GM12878 (cell line): ENCODE measurements around the gene RMI2. TPM values are rescaled to one million over a fixed set of nuclear protein-coding genes. Genes with fewer than 3 reads are reported as not detected.

ENCODE experiments used
- ATAC-seq: fragments of 200-7000 bp; cut with Tn5 transposase; 3 replicates; pipeline ENCODE4 v1.9.1; 2020; ENCODE audit warnings: mild to moderate bottlenecking, moderate library complexity
- BruUV-seq: library from RNA; stranded (reverse); fragments of 400-500 nt; replicated peaks from 2 replicates; lab custom pipeline; 2021; lab: Mats Ljungman, UMichigan
- CTCF ChIA-PET: fragments of 300-600 bp; sonication (Branson Sonifier 250); formaldehyde crosslinking; extraction: SDS; loops from one replicate; lab custom pipeline; 2021; ENCODE audit warnings: inconsistent platforms; lab: Yijun Ruan, JAX
- POLR2A ChIA-PET: fragments of 350-600 bp; formaldehyde crosslinking; extraction: SDS; loops from one replicate; lab custom pipeline; 2021; ENCODE audit warnings: inconsistent platforms; lab: Charles Lee
- RAD21 ChIA-PET: fragments of 300-600 bp; sonication (Branson Sonifier 250); formaldehyde crosslinking; loops from one replicate; lab custom pipeline; 2023; ENCODE audit warnings: antibody characterized with exemption; ENCODE audit not compliant: unreplicated experiment; lab: Charles Lee
- SMC1A ChIA-PET: fragments of 300-600 bp; sonication (Branson Sonifier 250); formaldehyde crosslinking; loops from one replicate; lab custom pipeline; 2023; ENCODE audit not compliant: unreplicated experiment, uncharacterized antibody; lab: Charles Lee
- DNase-seq: peaks from one replicate; pipeline ENCODE4 v3.0.0-alpha.2; 2011; ENCODE audit warnings: low read depth, low spot score
- FAIRE-seq: peaks from 3 replicates; lab custom pipeline; 2011; peaks lifted over from hg19 to GRCh38; lab: Jason Lieb, UNC
- H2AFZ ChIP-seq: 2 replicates; pipeline ENCODE4 v1.6.0; 2011; ENCODE audit warnings: low read depth, low read length, control low read depth; ENCODE audit not compliant: control insufficient read depth
- H3K27ac ChIP-seq: 2 replicates; pipeline ENCODE4 v1.5.1; 2011; ENCODE audit warnings: control low read depth; ENCODE audit not compliant: control insufficient read depth, insufficient read depth
- H3K27me3 ChIP-seq, 2 experiments: replicated peaks in 1 of 2; 2 replicates each; pipeline versions ENCODE4 v1.6.0 to v1.6.1; 2011; ENCODE audit warnings: low read length in 1 of 2; ENCODE audit not compliant: control insufficient read depth in 2 of 2, insufficient read depth in 2 of 2
- H3K36me3 ChIP-seq, 2 experiments: 2 replicates each; pipeline ENCODE4 v1.5.1; 2011; ENCODE audit warnings: low read length in 1 of 2; ENCODE audit not compliant: control insufficient read depth in 2 of 2, insufficient read depth in 2 of 2
- H3K4me1 ChIP-seq: 2 replicates; pipeline ENCODE4 v1.6.1; 2011; ENCODE audit warnings: mild to moderate bottlenecking, low read length, moderate library complexity, mixed read lengths; ENCODE audit not compliant: control insufficient read depth, insufficient read depth
- H3K4me2 ChIP-seq: 2 replicates; pipeline ENCODE4 v1.6.0; 2011; ENCODE audit warnings: control low read depth; ENCODE audit not compliant: control insufficient read depth, insufficient read depth
- H3K4me3 ChIP-seq: fragments of 200-600 bp; sonication (generic); 2 replicates; pipeline ENCODE4 v1.5.1; 2016
- H3K79me2 ChIP-seq: 2 replicates; pipeline ENCODE4 v1.6.0; 2011; ENCODE audit warnings: low read length; ENCODE audit not compliant: control insufficient read depth, insufficient read depth
- H3K9ac ChIP-seq: 2 replicates; pipeline ENCODE4 v1.8.0; 2011; ENCODE audit warnings: low read length, control low read depth, mixed read lengths; ENCODE audit not compliant: control insufficient read depth, insufficient read depth
- H3K9me3 ChIP-seq: replicated peaks from 3 replicates; pipeline ENCODE4 v1.5.1; 2011; ENCODE audit warnings: mild to moderate bottlenecking, low read length; ENCODE audit not compliant: control insufficient read depth, insufficient read depth
- H4K20me1 ChIP-seq: 2 replicates; pipeline ENCODE4 v1.6.0; 2011; ENCODE audit not compliant: control insufficient read depth, insufficient read depth
- BCL11A ChIP-seq: IDR thresholded peaks from 2 replicates; pipeline ENCODE4 v1.6.1; 2011; ENCODE audit warnings: low read depth, low read length
- BHLHE40 ChIP-seq, 2 experiments: fragments of 450-650 bp in 1 of 2; IDR thresholded peaks; 2 replicates each; pipeline ENCODE4 v1.6.1; 2011 to 2017; ENCODE audit warnings: low read depth in 2 of 2, borderline replicate concordance in 1 of 2, improper control_type of control experiment in 1 of 2, low read length in 1 of 2, mild to moderate bottlenecking in 1 of 2
- CBFB ChIP-seq: IDR thresholded peaks from 2 replicates; pipeline ENCODE4 v1.6.1; 2016; ENCODE audit warnings: antibody characterized with exemption, low read depth
- ESRRA ChIP-seq: IDR thresholded peaks from 2 replicates; pipeline ENCODE4 v1.6.1; 2012; ENCODE audit warnings: mild to moderate bottlenecking, low read length, improper control_type of control experiment
- GATAD2B ChIP-seq: fragments of 450-650 bp; conservative IDR thresholded peaks from 2 replicates; pipeline ENCODE4 v1.6.1; 2017; ENCODE audit warnings: low read depth, mild to moderate bottlenecking, moderate library complexity
- RAD21 ChIP-seq: IDR thresholded peaks from 2 replicates; pipeline ENCODE4 v1.6.1; 2011; ENCODE audit warnings: mild to moderate bottlenecking, low read depth, low read length, moderate library complexity; ENCODE audit not compliant: insufficient read depth
- RELA ChIP-seq: fragments of 450-650 bp; IDR thresholded peaks from 2 replicates; pipeline ENCODE4 v1.8.0; 2014; ENCODE audit warnings: borderline replicate concordance; ENCODE audit not compliant: partially characterized antibody
- RFX5 ChIP-seq: IDR thresholded peaks from 2 replicates; pipeline ENCODE4 v1.6.1; 2011; ENCODE audit warnings: low read depth, low read length, improper control_type of control experiment
- SIX5 ChIP-seq: IDR thresholded peaks from 2 replicates; pipeline ENCODE4 v1.6.1; 2011; ENCODE audit warnings: mild to moderate bottlenecking, low read depth, low read length, moderate library complexity; ENCODE audit not compliant: severe bottlenecking
- SMAD1 ChIP-seq: fragments of 450-650 bp; IDR thresholded peaks from 2 replicates; pipeline ENCODE4 v1.6.1; 2018; ENCODE audit warnings: mild to moderate bottlenecking, low read depth; ENCODE audit not compliant: partially characterized antibody
- TBL1XR1 ChIP-seq: IDR thresholded peaks from 2 replicates; pipeline ENCODE4 v1.6.1; 2012; ENCODE audit warnings: low read depth, low read length, improper control_type of control experiment
- WGBS: methylation state at CpG from one replicate; pipeline ENCODE4 v1.1.6; 2016; ENCODE audit warnings: low lambda C conversion rate; ENCODE audit not compliant: insufficient replicate concordance, insufficient coverage; ENCODE audit errors: missing lambda C conversion rate; 5-methylcytosine and 5-hydroxymethylcytosine counted together
- in situ Hi-C: fragments of 300-500 bp; cut with MboI; formaldehyde crosslinking; loops from 9 replicates; pipeline ENCODE4 v1.14.3; 2018; ENCODE audit warnings: mixed read lengths
- intact Hi-C: fragments of 100-400 bp; cut with micrococcal nuclease; formaldehyde crosslinking; loops from one replicate; pipeline ENCODE4 v1.14.2; 2022; ENCODE audit not compliant: unreplicated experiment
- polyA plus RNA-seq, 11 experiments: library from polyadenylated mRNA; depleted of rRNA in 4 of 11; unstranded in 6 of 11; stranded (reverse) in 5 of 11; fragments of >200 nt; fragmentation: Nextera tagmentation in 4 of 11; fragmentation: Illumina TruSeq in 1 of 11; extraction: Ambion mirVana in 4 of 11; extraction: Trizol in 1 of 11; gene quantifications; 1 replicate in 1 of 11; 2 replicates in 10 of 11; pipeline versions ENCODE4 v1.2.1 to v1.2.3, GENCODE V29; 2011 to 2016; ENCODE audit warnings: inconsistent platforms in 2 of 11, missing spikeins in 2 of 11, low read depth in 1 of 11
- total RNA-seq, 4 experiments: library from RNA; depleted of rRNA in 3 of 4; stranded (reverse); fragments of >200 nt in 3 of 4; fragmentation: Illumina TruSeq in 1 of 4; extraction: Trizol in 1 of 4; gene quantifications; 2 replicates each; pipeline versions ENCODE4 v1.2.1 to v1.2.3, GENCODE V29; 2013 to 2021
- TF ChIP-seq, protein P1 (sequence below): fragments of 450-650 bp; IDR thresholded peaks from 2 replicates; pipeline ENCODE4 v1.6.1; 2016; ENCODE audit warnings: mild to moderate bottlenecking, moderate library complexity, borderline replicate concordance
- TF ChIP-seq, protein P2 (sequence below): fragments of 450-650 bp; IDR thresholded peaks from 2 replicates; pipeline ENCODE4 v1.6.1; 2016; ENCODE audit warnings: mild to moderate bottlenecking
- TF ChIP-seq, protein P3 (sequence below): fragments of 450-650 bp; IDR thresholded peaks from 2 replicates; pipeline ENCODE4 v1.6.1; 2017; ENCODE audit warnings: mild to moderate bottlenecking

The RMI2 gene
- total and polyA plus RNA-seq, 10 of the 15 experiments (the other 5 are each of a cell fraction or from before 2014, with no cell fraction given), result 9.6 to 68.8 (median 32.1) TPM

DNA sequence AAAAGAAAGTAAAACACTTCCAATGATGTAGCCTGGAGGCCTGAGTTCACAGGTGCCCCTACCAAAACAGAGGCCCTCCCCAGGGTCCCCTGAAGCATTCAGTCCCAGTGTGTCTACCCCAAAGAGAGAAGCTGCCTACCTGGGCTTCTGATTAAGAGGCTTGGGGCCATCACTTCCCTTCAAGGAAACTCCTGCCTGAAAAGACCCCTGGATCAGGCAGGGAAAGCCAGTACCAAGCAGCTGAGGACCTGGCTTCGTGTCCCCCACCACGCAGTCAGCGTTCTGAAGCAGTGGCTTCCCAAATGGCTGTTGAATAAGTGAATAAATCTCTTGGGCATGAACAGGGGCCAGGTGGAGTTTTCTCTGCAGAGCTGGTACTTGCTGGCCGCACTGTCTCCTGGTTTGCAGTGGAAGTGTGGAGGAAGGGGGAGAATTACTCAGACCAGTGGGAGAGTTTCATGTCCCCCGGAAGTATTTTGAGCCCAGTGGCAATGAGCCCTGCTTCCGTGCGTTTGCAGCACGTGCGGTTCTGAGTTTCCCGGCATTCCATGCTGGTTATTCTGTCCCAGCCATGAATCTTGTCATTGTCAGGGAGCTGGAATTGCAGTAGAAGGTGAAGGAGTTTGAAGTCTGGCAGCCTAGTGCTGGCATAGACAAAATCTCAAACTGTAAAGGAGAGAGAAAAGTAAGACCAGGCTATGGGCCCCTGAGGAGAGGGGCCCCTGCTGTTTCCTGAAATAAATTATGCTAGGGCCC lies 27.0 kb downstream of the RMI2 start:
- no peak overlapping the region for H3K4me2 ChIP-seq
- intact Hi-C loops (no loop called here), in situ Hi-C loops (no loop called here)
- ChIA-PET CTCF (interaction anchor here (0.6 to 4.4 kb wide), 30 partner anchors 9 to 418 kb away, joined by 3 to 65 read pairs (median 4); partner anchors contain the start of gene SOCS1), SMC1A (interaction anchor here (0.7 to 4.8 kb wide), 13 partner anchors 10 to 401 kb away, joined by 3 to 24 read pairs (median 7); partner anchors contain the start of gene SOCS1), POLR2A (interaction anchor here (1.5 to 2.4 kb wide), 3 partner anchors 16 to 74 kb away, joined by 5 to 14 read pairs (median 10); no protein-coding TSS in a partner anchor), RAD21 (interaction anchor here (0.8 to 5.0 kb wide), 14 partner anchors 9 to 407 kb away, joined by 3 to 58 read pairs (median 8); partner anchors contain the start of gene SOCS1)
- H2AFZ ChIP-seq, result no peak overlapping the region
- DNase-seq (no peak), ATAC-seq (no peak), FAIRE-seq (no peak)
- WGBS, result 93% methylated on average over 10 of the region's 10 CpGs
- no peaks in the 10 kb centered on the region for H4K20me1 ChIP-seq
- H3K9me3 ChIP-seq, result no peaks in the 10 kb centered on the region
- no peak overlapping the region for H3K27ac ChIP-seq
- H3K36me3 ChIP-seq, result no peaks in the 10 kb centered on the region
- H3K4me1 ChIP-seq, result peaks cover 15% of the 10 kb centered on the region
- no peak overlapping the region for H3K4me3 ChIP-seq
- BruUV-seq, result no TSS peak
- no peaks in the 10 kb centered on the region for H3K27me3 ChIP-seq
- H3K79me2 ChIP-seq, result no peaks in the 10 kb centered on the region
- no peak overlapping the region for H3K9ac ChIP-seq
- TF ChIP-seq CBFB (no peak), RELA (no peak), TBL1XR1 (no peak), SIX5 (no peak), BCL11A (no peak), GATAD2B (no peak), RAD21 (no peak), ESRRA (no peak), SMAD1 (no peak), BHLHE40 (IDR thresholded peaks at IDR 0.05; ENCODE audit: borderline replicate concordance in 1 of 2, low read depth in 2 of 2, low read length in 1 of 2) (no peak), RFX5 (no peak)
- TF ChIP-seq, protein P1, sequence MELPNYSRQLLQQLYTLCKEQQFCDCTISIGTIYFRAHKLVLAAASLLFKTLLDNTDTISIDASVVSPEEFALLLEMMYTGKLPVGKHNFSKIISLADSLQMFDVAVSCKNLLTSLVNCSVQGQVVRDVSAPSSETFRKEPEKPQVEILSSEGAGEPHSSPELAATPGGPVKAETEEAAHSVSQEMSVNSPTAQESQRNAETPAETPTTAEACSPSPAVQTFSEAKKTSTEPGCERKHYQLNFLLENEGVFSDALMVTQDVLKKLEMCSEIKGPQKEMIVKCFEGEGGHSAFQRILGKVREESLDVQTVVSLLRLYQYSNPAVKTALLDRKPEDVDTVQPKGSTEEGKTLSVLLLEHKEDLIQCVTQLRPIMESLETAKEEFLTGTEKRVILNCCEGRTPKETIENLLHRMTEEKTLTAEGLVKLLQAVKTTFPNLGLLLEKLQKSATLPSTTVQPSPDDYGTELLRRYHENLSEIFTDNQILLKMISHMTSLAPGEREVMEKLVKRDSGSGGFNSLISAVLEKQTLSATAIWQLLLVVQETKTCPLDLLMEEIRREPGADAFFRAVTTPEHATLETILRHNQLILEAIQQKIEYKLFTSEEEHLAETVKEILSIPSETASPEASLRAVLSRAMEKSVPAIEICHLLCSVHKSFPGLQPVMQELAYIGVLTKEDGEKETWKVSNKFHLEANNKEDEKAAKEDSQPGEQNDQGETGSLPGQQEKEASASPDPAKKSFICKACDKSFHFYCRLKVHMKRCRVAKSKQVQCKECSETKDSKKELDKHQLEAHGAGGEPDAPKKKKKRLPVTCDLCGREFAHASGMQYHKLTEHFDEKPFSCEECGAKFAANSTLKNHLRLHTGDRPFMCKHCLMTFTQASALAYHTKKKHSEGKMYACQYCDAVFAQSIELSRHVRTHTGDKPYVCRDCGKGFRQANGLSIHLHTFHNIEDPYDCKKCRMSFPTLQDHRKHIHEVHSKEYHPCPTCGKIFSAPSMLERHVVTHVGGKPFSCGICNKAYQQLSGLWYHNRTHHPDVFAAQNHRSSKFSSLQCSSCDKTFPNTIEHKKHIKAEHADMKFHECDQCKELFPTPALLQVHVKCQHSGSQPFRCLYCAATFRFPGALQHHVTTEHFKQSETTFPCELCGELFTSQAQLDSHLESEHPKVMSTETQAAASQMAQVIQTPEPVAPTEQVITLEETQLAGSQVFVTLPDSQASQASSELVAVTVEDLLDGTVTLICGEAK, result no peak
- TF ChIP-seq, protein P2, sequence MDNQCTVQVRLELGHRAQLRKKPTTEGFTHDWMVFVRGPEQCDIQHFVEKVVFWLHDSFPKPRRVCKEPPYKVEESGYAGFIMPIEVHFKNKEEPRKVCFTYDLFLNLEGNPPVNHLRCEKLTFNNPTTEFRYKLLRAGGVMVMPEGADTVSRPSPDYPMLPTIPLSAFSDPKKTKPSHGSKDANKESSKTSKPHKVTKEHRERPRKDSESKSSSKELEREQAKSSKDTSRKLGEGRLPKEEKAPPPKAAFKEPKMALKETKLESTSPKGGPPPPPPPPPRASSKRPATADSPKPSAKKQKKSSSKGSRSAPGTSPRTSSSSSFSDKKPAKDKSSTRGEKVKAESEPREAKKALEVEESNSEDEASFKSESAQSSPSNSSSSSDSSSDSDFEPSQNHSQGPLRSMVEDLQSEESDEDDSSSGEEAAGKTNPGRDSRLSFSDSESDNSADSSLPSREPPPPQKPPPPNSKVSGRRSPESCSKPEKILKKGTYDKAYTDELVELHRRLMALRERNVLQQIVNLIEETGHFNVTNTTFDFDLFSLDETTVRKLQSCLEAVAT, result no peak
- TF ChIP-seq, protein P3, sequence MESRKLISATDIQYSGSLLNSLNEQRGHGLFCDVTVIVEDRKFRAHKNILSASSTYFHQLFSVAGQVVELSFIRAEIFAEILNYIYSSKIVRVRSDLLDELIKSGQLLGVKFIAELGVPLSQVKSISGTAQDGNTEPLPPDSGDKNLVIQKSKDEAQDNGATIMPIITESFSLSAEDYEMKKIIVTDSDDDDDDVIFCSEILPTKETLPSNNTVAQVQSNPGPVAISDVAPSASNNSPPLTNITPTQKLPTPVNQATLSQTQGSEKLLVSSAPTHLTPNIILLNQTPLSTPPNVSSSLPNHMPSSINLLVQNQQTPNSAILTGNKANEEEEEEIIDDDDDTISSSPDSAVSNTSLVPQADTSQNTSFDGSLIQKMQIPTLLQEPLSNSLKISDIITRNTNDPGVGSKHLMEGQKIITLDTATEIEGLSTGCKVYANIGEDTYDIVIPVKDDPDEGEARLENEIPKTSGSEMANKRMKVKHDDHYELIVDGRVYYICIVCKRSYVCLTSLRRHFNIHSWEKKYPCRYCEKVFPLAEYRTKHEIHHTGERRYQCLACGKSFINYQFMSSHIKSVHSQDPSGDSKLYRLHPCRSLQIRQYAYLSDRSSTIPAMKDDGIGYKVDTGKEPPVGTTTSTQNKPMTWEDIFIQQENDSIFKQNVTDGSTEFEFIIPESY, result no peak
